Endothelial cell of umbilical vein (primary cell): Measurements from ENCODE around the gene BRI3BP. TPM values are rescaled to one million over a fixed set of nuclear protein-coding genes. Genes with fewer than 3 reads are reported as not detected.

ENCODE experiments used
- BruUV-seq: library from RNA; stranded (reverse); fragments of 400-500 nt; replicated peaks from 2 replicates; lab custom pipeline; 2021; lab: Mats Ljungman, UMichigan
- CTCF ChIA-PET: fragments of 300-600, 350-600 bp; sonication (Branson Sonifier 250); formaldehyde crosslinking; loops from one replicate; lab custom pipeline; 2021; ENCODE audit warnings: antibody characterized with exemption, inconsistent platforms; lab: Charles Lee
- POLR2A ChIA-PET: fragments of 300-600, 350-600 bp; sonication (Branson Sonifier 250); formaldehyde crosslinking; loops from one replicate; lab custom pipeline; 2021; ENCODE audit warnings: antibody characterized with exemption, inconsistent platforms; lab: Charles Lee
- DNase-seq: peaks from one replicate; pipeline ENCODE4 v3.0.0-alpha.2; 2011; ENCODE audit warnings: low read depth, low spot score
- FAIRE-seq: peaks from 2 replicates; lab custom pipeline; 2011; peaks lifted over from hg19 to GRCh38; lab: Jason Lieb, UNC
- H2AFZ ChIP-seq: 2 replicates; pipeline ENCODE4 v1.6.0; 2012; ENCODE audit warnings: low read depth, low read length, control low read depth, inconsistent platforms
- H3K27ac ChIP-seq: 2 replicates; pipeline ENCODE4 v1.5.1; 2011; ENCODE audit warnings: low read depth, mild to moderate bottlenecking, control low read depth, low read length, moderate library complexity; ENCODE audit not compliant: insufficient read depth
- H3K27me3 ChIP-seq, 2 experiments: 2 replicates each; pipeline versions ENCODE4 v1.6.0 to v1.6.1; 2011; ENCODE audit warnings: low read length in 2 of 2, mixed read lengths in 1 of 2; ENCODE audit not compliant: control insufficient read depth in 2 of 2, insufficient read depth in 2 of 2
- H3K36me3 ChIP-seq, 2 experiments: 2 replicates in 1 of 2; 3 replicates in 1 of 2; pipeline ENCODE4 v1.5.1; 2011; ENCODE audit warnings: low read length in 2 of 2, mild to moderate bottlenecking in 1 of 2, moderate library complexity in 1 of 2; ENCODE audit not compliant: control insufficient read depth in 2 of 2, insufficient read depth in 2 of 2; ENCODE audit errors: extremely low read depth in 1 of 2
- H3K4me1 ChIP-seq: 3 replicates; pipeline ENCODE4 v1.5.1; 2011; ENCODE audit warnings: mild to moderate bottlenecking, low read length; ENCODE audit not compliant: control insufficient read depth, insufficient read depth; ENCODE audit errors: extremely low read depth
- H3K4me2 ChIP-seq: 2 replicates; pipeline ENCODE4 v1.6.1; 2011; ENCODE audit warnings: low read length, control low read depth, mixed read lengths; ENCODE audit not compliant: insufficient read depth
- H3K4me3 ChIP-seq, 3 experiments: fragments of 200-600 bp in 1 of 3; sonication (generic), shearing (Covaris generic) in 1 of 3; replicated peaks in 1 of 3; 2 replicates each; pipeline ENCODE4 v1.5.1; 2011 to 2016; ENCODE audit warnings: control low read depth in 3 of 3, low read length in 3 of 3, mild to moderate bottlenecking in 2 of 3, inconsistent platforms in 1 of 3, low read depth in 1 of 3, moderate library complexity in 1 of 3; ENCODE audit not compliant: insufficient read depth in 1 of 3
- H3K79me2 ChIP-seq: 2 replicates; pipeline ENCODE4 v1.6.0; 2012; ENCODE audit warnings: low read length, inconsistent platforms; ENCODE audit not compliant: control insufficient read depth, insufficient read depth
- H3K9ac ChIP-seq: replicated peaks from 2 replicates; pipeline ENCODE3; 2011; ENCODE audit warnings: low read length, control low read depth; ENCODE audit not compliant: insufficient read depth; ENCODE audit errors: extremely low read depth
- H3K9me1 ChIP-seq: replicated peaks from 3 replicates; pipeline ENCODE4 v1.6.0; 2011; ENCODE audit warnings: mild to moderate bottlenecking, low read length; ENCODE audit not compliant: control insufficient read depth, insufficient read depth; ENCODE audit errors: extremely low read depth
- H3K9me3 ChIP-seq: replicated peaks from 2 replicates; pipeline ENCODE4 v1.5.1; 2012; ENCODE audit warnings: low read length, inconsistent platforms; ENCODE audit not compliant: control insufficient read depth, insufficient read depth
- H4K20me1 ChIP-seq: replicated peaks from 2 replicates; pipeline ENCODE3; 2011; ENCODE audit warnings: mild to moderate bottlenecking, low read length; ENCODE audit not compliant: control insufficient read depth, insufficient read depth; ENCODE audit errors: extremely low read depth
- EZH2 ChIP-seq: IDR thresholded peaks from 2 replicates; pipeline ENCODE4 v1.6.1; 2012; ENCODE audit warnings: borderline replicate concordance, low read depth, mild to moderate bottlenecking, moderate library complexity, low read length, inconsistent platforms; ENCODE audit not compliant: severe bottlenecking
- FOS ChIP-seq: IDR thresholded peaks from 2 replicates; pipeline ENCODE4 v1.6.1; 2011; ENCODE audit warnings: mild to moderate bottlenecking, low read length, moderate library complexity, borderline replicate concordance; ENCODE audit not compliant: insufficient read depth
- GATA2 ChIP-seq: IDR thresholded peaks from 2 replicates; pipeline ENCODE4 v1.7.0; 2011; ENCODE audit warnings: low read depth, mild to moderate bottlenecking, moderate library complexity, mixed read lengths, low read length; ENCODE audit not compliant: insufficient read length, insufficient read depth
- JUN ChIP-seq: IDR thresholded peaks from 2 replicates; pipeline ENCODE4 v1.6.1; 2011; ENCODE audit warnings: borderline replicate concordance, low read depth; ENCODE audit not compliant: insufficient read length, insufficient read depth
- MYC ChIP-seq: IDR thresholded peaks from one replicate; pipeline ENCODE4 v1.6.1; 2011; ENCODE audit warnings: mild to moderate bottlenecking, low read depth, low read length
- POLR2A ChIP-seq: IDR thresholded peaks from 2 replicates; pipeline ENCODE4 v1.6.1; 2012; ENCODE audit warnings: low read depth, mild to moderate bottlenecking, control low read depth, low read length
- POLR2AphosphoS5 ChIP-seq: IDR thresholded peaks from 2 replicates; pipeline ENCODE4 v1.6.1; 2012; ENCODE audit warnings: low read depth, mild to moderate bottlenecking, control low read depth, low read length, moderate library complexity; ENCODE audit not compliant: insufficient read depth
- dilution Hi-C: fragments of 300-500 bp; cut with MboI; formaldehyde crosslinking; loops from one replicate; pipeline ENCODE4 v1.15.0; 2019; ENCODE audit warnings: low sequenced_read_pairs; ENCODE audit not compliant: extremely low pct_ligation_motif_present
- intact Hi-C: fragments of 100-400 bp; cut with micrococcal nuclease; formaldehyde crosslinking; loops from one replicate; pipeline ENCODE4 v1.10.0; 2022
- polyA plus RNA-seq, 4 experiments: library from polyadenylated mRNA; depleted of rRNA in 3 of 4; stranded (reverse) in 3 of 4; unstranded in 1 of 4; fragments of >200 nt; gene quantifications; 2 replicates each; pipeline versions ENCODE4 v1.2.1 to v1.2.3, GENCODE V29; 2011 to 2012; ENCODE audit warnings: missing spikeins in 1 of 4
- total RNA-seq: library from RNA; stranded (reverse); gene quantifications from 2 replicates; pipeline ENCODE4 v1.2.3, GENCODE V29; 2021
- TF ChIP-seq, protein P1 (sequence below), 2 donors: IDR thresholded peaks; 1 replicate in 1 of 2; 2 replicates in 1 of 2; pipeline ENCODE4 v1.5.1; 2011; ENCODE audit warnings: low read length in 2 of 2, mild to moderate bottlenecking in 2 of 2, moderate library complexity in 2 of 2, control low read depth in 1 of 2, inconsistent platforms in 1 of 2, low read depth in 1 of 2; ENCODE audit not compliant: insufficient read depth in 1 of 2; ENCODE audit errors: extremely low read depth in 1 of 2
- TF ChIP-seq, protein P2 (sequence below): IDR thresholded peaks from 2 replicates; pipeline ENCODE4 v1.6.1; 2011; ENCODE audit not compliant: insufficient read depth, insufficient read length

BRI3BP gene
- total and polyA plus RNA-seq, 2 donors (not counting 3 experiments of a cell fraction or from before 2014, with no cell fraction given), result 3.4 to 8.2 TPM

DNA sequence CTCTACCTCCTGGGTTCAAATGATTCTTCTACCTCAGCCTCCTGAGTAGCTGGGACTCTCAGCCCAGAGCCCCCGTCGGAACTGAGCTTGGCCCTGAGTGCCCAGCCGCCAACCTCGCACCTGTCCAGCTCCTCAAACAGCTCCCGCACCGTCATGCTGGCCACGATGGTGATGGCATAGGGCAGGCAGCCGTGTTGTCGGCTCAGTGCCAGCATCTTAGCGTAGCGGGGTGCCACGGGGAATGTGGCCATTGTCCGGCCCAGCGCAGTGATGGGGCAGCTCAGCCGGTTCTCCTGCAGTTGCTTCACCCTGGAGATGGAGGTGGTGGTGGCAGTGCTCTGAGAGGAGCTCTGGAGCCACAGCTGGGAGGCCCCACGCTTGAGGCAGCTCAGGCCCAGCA is 36.9 kb upstream of the BRI3BP start:
- no peak for FAIRE-seq
- intact Hi-C loops, result no loop called here
- TF ChIP-seq GATA2 (no peak), MYC (no peak), POLR2AphosphoS5 (no peak), JUN (no peak)
- no peaks in the 10 kb centered on the region for H3K79me2 ChIP-seq
- H3K4me2 ChIP-seq, result no peak overlapping the region
- H3K27me3 ChIP-seq, result no peaks in the 10 kb centered on the region
- H3K9me3 ChIP-seq, result no peaks in the 10 kb centered on the region
- no peaks in the 10 kb centered on the region for H3K9me1 ChIP-seq
- H2AFZ ChIP-seq, result no peak overlapping the region
- dilution Hi-C loops, result no loop called here
- DNase-seq, result no peak
- H3K4me3 ChIP-seq, result no peak overlapping the region
- H3K27ac ChIP-seq, result no peak overlapping the region
- no TSS peak for BruUV-seq
- H3K36me3 ChIP-seq, result peaks cover 3 to 28% of the 10 kb centered on the region in 2 experiments
- POLR2A ChIA-PET, result no interaction called here
- H3K9ac ChIP-seq, result no peak overlapping the region
- H4K20me1 ChIP-seq, result no peaks in the 10 kb centered on the region
- H3K4me1 ChIP-seq, result no peaks in the 10 kb centered on the region
- CTCF ChIA-PET, result interaction anchor here (1.4 kb wide), 1 partner anchor 16 kb away, joined by 6 read pairs; no protein-coding TSS in a partner anchor

DNA sequence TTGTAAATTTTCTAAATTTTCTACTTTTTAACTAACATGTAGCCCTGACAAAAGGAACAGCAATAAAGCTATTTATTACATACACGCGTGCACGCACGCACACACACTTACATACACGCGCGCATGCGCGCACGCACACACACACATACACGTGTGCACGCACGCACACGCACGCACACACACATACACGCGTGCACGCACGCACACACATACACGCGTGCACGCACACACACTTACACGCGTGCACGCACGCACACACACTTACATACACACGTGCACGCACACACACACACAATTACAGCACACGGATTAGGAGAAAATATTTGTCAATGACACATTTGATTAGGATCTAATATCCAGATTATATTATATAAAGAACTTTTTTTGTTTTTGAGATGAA is 32.4 kb upstream of the BRI3BP start:
- H4K20me1 ChIP-seq, result no peaks in the 10 kb centered on the region
- ChIA-PET POLR2A (no interaction called here), CTCF (no interaction called here)
- no peaks in the 10 kb centered on the region for H3K27me3 ChIP-seq
- no peak overlapping the region for H3K4me3 ChIP-seq
- intact Hi-C loops (no loop called here), dilution Hi-C loops (no loop called here)
- no peaks in the 10 kb centered on the region for H3K79me2 ChIP-seq
- BruUV-seq, result no TSS peak
- H2AFZ ChIP-seq, result no peak overlapping the region
- no peak overlapping the region for H3K9ac ChIP-seq
- DNase-seq (no peak), FAIRE-seq (no peak)
- no peaks in the 10 kb centered on the region for H3K9me3 ChIP-seq
- TF ChIP-seq, protein P1, sequence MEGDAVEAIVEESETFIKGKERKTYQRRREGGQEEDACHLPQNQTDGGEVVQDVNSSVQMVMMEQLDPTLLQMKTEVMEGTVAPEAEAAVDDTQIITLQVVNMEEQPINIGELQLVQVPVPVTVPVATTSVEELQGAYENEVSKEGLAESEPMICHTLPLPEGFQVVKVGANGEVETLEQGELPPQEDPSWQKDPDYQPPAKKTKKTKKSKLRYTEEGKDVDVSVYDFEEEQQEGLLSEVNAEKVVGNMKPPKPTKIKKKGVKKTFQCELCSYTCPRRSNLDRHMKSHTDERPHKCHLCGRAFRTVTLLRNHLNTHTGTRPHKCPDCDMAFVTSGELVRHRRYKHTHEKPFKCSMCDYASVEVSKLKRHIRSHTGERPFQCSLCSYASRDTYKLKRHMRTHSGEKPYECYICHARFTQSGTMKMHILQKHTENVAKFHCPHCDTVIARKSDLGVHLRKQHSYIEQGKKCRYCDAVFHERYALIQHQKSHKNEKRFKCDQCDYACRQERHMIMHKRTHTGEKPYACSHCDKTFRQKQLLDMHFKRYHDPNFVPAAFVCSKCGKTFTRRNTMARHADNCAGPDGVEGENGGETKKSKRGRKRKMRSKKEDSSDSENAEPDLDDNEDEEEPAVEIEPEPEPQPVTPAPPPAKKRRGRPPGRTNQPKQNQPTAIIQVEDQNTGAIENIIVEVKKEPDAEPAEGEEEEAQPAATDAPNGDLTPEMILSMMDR (IDR thresholded peaks at IDR 0.05; ENCODE audit: extremely low read depth in 1 of 2, insufficient read depth in 1 of 2, low read depth in 1 of 2, low read length in 2 of 2), result no peak
- TF ChIP-seq EZH2 (no peak), JUN (no peak), POLR2A (no peak), GATA2 (no peak), FOS (no peak), MYC (no peak), POLR2AphosphoS5 (no peak)
- TF ChIP-seq, protein P2, sequence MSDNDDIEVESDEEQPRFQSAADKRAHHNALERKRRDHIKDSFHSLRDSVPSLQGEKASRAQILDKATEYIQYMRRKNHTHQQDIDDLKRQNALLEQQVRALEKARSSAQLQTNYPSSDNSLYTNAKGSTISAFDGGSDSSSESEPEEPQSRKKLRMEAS, result no peak
- peaks cover 6 to 43% of the 10 kb centered on the region in 2 experiments for H3K36me3 ChIP-seq
- H3K9me1 ChIP-seq, result no peaks in the 10 kb centered on the region
- H3K27ac ChIP-seq, result no peak overlapping the region
- H3K4me2 ChIP-seq, result no peak overlapping the region
- H3K4me1 ChIP-seq, result no peaks in the 10 kb centered on the region
